Measurements from ENCODE around the gene SURF2. TPM values are rescaled to one million over a fixed set of nuclear protein-coding genes. Genes with fewer than 3 reads are reported as not detected.
"Not testable (repeated sequence)": the region's sequence is repeated elsewhere in the genome, so short reads cannot be mapped to it uniquely, and the experiment has no call there.

The SURF2 gene
- 9.0 TPM for total RNA-seq

GRCh38 chr9:133356391-133357091 is at the start of gene SURF2, which contains the start of gene SURF1:
TSS of gene SURF2 (plus strand) at chr9:133356550. CDS start at chr9:133356593, 43 bp downstream.
TSS of gene SURF1 (minus strand) at chr9:133356487. CDS start at chr9:133356453, 34 bp downstream.
- Histone ChIP-seq H3K4me3 (ENCODE audit: low read length) (peak within 1 kb of the TSS; percentile 68), H3K27me3 (ENCODE audit: insufficient read depth, low read length) (no peaks in the 10 kb centered on the region), H3K4me1 (ENCODE audit: insufficient read depth, low read length) (peaks cover 27% of the 10 kb centered on the region)

GRCh38 chr9:133307301-133307700 is 49.0 kb upstream of the SURF2 start:
- no peaks in the 10 kb centered on the region for H3K9me3 ChIP-seq (ENCODE audit: low read depth, low read length)
- H3K4me1 ChIP-seq (ENCODE audit: insufficient read depth, low read length) = no peaks in the 10 kb centered on the region
- H3K27me3 ChIP-seq (ENCODE audit: insufficient read depth, low read length) = no peaks in the 10 kb centered on the region
- no peak overlapping the region for H3K4me3 ChIP-seq (ENCODE audit: low read length)

More at GRCh38 chr9:133356391-133357091, at the start of gene SURF2, which contains the start of gene SURF1:
- H3K9me3 ChIP-seq (ENCODE audit: low read depth, low read length) = no peaks in the 10 kb centered on the region

GRCh38 chr9:133309608-133310007 is 46.7 kb upstream of the SURF2 start:
- Histone ChIP-seq H3K4me1 (ENCODE audit: insufficient read depth, low read length) (no peaks in the 10 kb centered on the region), H3K4me3 (ENCODE audit: low read length) (no peak overlapping the region), H3K27me3 (ENCODE audit: insufficient read depth, low read length) (no peaks in the 10 kb centered on the region), H3K9me3 (ENCODE audit: low read depth, low read length) (no peaks in the 10 kb centered on the region)

- no peak overlapping the region for H3K4me3 ChIP-seq (ENCODE audit: low read length)
Measured at GRCh38 chr9:133315997-133316396, 40.4 kb upstream of the SURF2 start.

GRCh38 chr9:133317551-133317950 is 38.8 kb upstream of the SURF2 start:
- H3K27me3 ChIP-seq (ENCODE audit: insufficient read depth, low read length); H3K4me1 ChIP-seq (ENCODE audit: insufficient read depth, low read length); H3K4me3 ChIP-seq (ENCODE audit: low read length); H3K9me3 ChIP-seq (ENCODE audit: low read depth, low read length): not testable (repeated sequence)

More at GRCh38 chr9:133315997-133316396, 40.4 kb upstream of the SURF2 start:
- Histone ChIP-seq H3K27me3 (ENCODE audit: insufficient read depth, low read length) (no peaks in the 10 kb centered on the region), H3K9me3 (ENCODE audit: low read depth, low read length) (no peaks in the 10 kb centered on the region), H3K4me1 (ENCODE audit: insufficient read depth, low read length) (no peaks in the 10 kb centered on the region)

- no peaks in the 10 kb centered on the region for H3K27me3 ChIP-seq (ENCODE audit: insufficient read depth, low read length)
- no peaks in the 10 kb centered on the region for H3K4me1 ChIP-seq (ENCODE audit: insufficient read depth, low read length)
- no peak overlapping the region for H3K4me3 ChIP-seq (ENCODE audit: low read length)
- no peaks in the 10 kb centered on the region for H3K9me3 ChIP-seq (ENCODE audit: low read depth, low read length)
Measured at GRCh38 chr9:133320421-133320881, 35.9 kb upstream of the SURF2 start.

- Histone ChIP-seq H3K4me1 (ENCODE audit: insufficient read depth, low read length) (no peaks in the 10 kb centered on the region), H3K27me3 (ENCODE audit: insufficient read depth, low read length) (no peaks in the 10 kb centered on the region), H3K9me3 (ENCODE audit: low read depth, low read length) (no peaks in the 10 kb centered on the region), H3K4me3 (ENCODE audit: low read length) (no peak overlapping the region)
Measured at GRCh38 chr9:133321411-133321935, 34.9 kb upstream of the SURF2 start.

- H3K4me3 ChIP-seq (ENCODE audit: low read length) = no peak overlapping the region
- H3K4me1 ChIP-seq (ENCODE audit: insufficient read depth, low read length) = no peaks in the 10 kb centered on the region
- H3K9me3 ChIP-seq (ENCODE audit: low read depth, low read length) = no peaks in the 10 kb centered on the region
- H3K27me3 ChIP-seq (ENCODE audit: insufficient read depth, low read length) = no peaks in the 10 kb centered on the region
Measured at GRCh38 chr9:133322701-133323100, 33.6 kb upstream of the SURF2 start.

- no peaks in the 10 kb centered on the region for H3K4me1 ChIP-seq (ENCODE audit: insufficient read depth, low read length)
- H3K9me3 ChIP-seq (ENCODE audit: low read depth, low read length) = no peaks in the 10 kb centered on the region
- H3K27me3 ChIP-seq (ENCODE audit: insufficient read depth, low read length) = no peaks in the 10 kb centered on the region
- no peak overlapping the region for H3K4me3 ChIP-seq (ENCODE audit: low read length)
Measured at GRCh38 chr9:133323211-133323610, 33.1 kb upstream of the SURF2 start.

GRCh38 chr9:133323991-133324703 is 32.2 kb upstream of the SURF2 start:
- H3K9me3 ChIP-seq (ENCODE audit: low read depth, low read length) = no peaks in the 10 kb centered on the region
- no peak overlapping the region for H3K4me3 ChIP-seq (ENCODE audit: low read length)
- H3K27me3 ChIP-seq (ENCODE audit: insufficient read depth, low read length) = no peaks in the 10 kb centered on the region
- no peaks in the 10 kb centered on the region for H3K4me1 ChIP-seq (ENCODE audit: insufficient read depth, low read length)

- not testable (repeated sequence) for H3K4me1 ChIP-seq (ENCODE audit: insufficient read depth, low read length); H3K9me3 ChIP-seq (ENCODE audit: low read depth, low read length); H3K4me3 ChIP-seq (ENCODE audit: low read length); H3K27me3 ChIP-seq (ENCODE audit: insufficient read depth, low read length)
Measured at GRCh38 chr9:133327021-133327420, 29.3 kb upstream of the SURF2 start.

GRCh38 chr9:133327834-133328484 is 28.4 kb upstream of the SURF2 start:
- no peaks in the 10 kb centered on the region for H3K9me3 ChIP-seq (ENCODE audit: low read depth, low read length)
- no peaks in the 10 kb centered on the region for H3K4me1 ChIP-seq (ENCODE audit: insufficient read depth, low read length)
- H3K4me3 ChIP-seq (ENCODE audit: low read length) = no peak overlapping the region
- no peaks in the 10 kb centered on the region for H3K27me3 ChIP-seq (ENCODE audit: insufficient read depth, low read length)

GRCh38 chr9:133329306-133330156 is 26.8 kb upstream of the SURF2 start:
- not testable (repeated sequence) for H3K27me3 ChIP-seq (ENCODE audit: insufficient read depth, low read length); H3K9me3 ChIP-seq (ENCODE audit: low read depth, low read length); H3K4me1 ChIP-seq (ENCODE audit: insufficient read depth, low read length); H3K4me3 ChIP-seq (ENCODE audit: low read length)

GRCh38 chr9:133331221-133331620 is 25.1 kb upstream of the SURF2 start:
- H3K27me3 ChIP-seq (ENCODE audit: insufficient read depth, low read length) = no peaks in the 10 kb centered on the region
- no peak overlapping the region for H3K4me3 ChIP-seq (ENCODE audit: low read length)
- H3K9me3 ChIP-seq (ENCODE audit: low read depth, low read length) = no peaks in the 10 kb centered on the region
- H3K4me1 ChIP-seq (ENCODE audit: insufficient read depth, low read length) = peaks cover 18% of the 10 kb centered on the region
